ENCODE data around the gene NAPB.

Gene NAPB

GRCh38 chr20:23407781-23408464, 13.4 kb downstream of the NAPB start:
- no peak for DNase-seq (ENCODE audit: low read depth, low spot score)

DNA sequence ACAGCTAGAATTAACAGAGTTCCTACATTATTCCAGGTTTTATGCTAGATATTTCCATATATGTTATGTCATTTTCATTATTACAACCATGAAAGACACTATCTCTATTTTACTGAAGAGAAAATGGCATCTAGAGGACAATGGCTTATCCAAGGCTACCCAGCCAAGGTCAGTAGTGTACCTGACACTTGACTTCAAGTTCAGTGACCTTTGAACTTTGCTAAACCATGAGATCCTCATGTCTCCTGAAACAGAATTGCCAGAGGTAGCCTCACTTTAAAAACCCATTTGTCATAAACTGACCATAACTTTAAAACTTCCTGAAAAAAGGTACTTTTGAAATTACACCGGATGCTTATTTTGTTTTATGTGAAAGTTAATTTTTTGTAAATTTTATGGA, 14.4 kb downstream of the NAPB start:
- no peak for DNase-seq (ENCODE audit: low read depth, low spot score)

DNA sequence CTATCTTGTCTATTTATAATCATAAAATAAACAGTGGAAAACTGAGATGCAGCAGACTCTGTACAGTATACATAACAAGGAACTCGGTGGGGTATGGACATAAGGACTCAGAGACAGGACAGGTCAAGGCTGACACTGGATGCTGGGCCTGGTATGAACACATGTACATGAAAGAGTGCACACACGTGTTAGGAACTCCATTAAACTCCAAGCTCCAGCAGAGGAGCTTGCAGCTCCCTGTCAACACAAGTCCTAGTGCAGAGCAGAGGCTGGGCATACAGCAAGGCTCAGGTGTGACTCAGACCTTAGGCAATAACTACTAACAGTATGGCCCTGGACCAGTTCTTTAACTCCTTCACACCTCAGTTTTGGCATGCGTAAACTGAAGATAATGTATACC, 17.1 kb downstream of the NAPB start:
- no peak for DNase-seq (ENCODE audit: low read depth, low spot score)

- no peak for DNase-seq (ENCODE audit: low read depth, low spot score)
These were observed 17.5 kb downstream of the NAPB start for GRCh38 chr20:23403751-23404150.

- DNase-seq (ENCODE audit: low read depth, low spot score): no peak
These were observed 20.2 kb downstream of the NAPB start for GRCh38 chr20:23401051-23401450.

- no peak for DNase-seq (ENCODE audit: low read depth, low spot score)
These were observed 21.6 kb downstream of the NAPB start for GRCh38 chr20:23399568-23400241.

GRCh38 chr20:23397961-23398360, 23.3 kb downstream of the NAPB start:
- no peak for DNase-seq (ENCODE audit: low read depth, low spot score)

DNA sequence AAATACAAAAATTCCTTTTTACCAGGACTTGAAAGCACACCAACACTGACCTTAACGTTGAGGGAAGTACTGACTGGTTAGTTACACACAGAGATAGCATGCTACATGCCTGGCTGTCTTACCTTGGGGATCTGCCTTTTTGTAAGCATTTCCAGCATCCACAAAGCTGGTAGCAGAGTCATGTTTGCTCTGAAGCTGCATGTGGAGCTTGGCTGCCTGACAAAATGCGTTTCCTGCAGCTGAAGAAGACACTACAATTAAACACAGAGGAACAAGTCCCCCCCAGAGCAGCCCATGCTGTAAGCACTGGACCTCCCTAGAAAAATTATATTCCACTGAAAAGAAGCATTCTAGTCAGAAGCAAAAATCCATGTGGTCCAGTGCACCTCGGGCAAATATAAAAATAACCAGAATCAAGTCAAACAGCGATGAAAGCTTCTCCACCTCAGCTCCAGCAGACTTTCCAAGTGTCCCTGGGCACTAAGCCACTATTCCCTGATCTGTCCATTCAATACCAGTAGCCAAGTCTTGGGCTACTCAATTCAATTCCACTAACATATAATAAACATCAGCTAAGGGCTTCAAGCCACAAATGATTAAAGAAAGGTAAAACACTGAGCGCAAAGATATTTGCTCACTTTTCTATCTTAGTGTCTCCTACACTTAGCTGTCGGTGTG, 24.2 kb downstream of the NAPB start:
- no peak for DNase-seq (ENCODE audit: low read depth, low spot score)

- DNase-seq (ENCODE audit: low read depth, low spot score): no peak
These were observed 27.1 kb downstream of the NAPB start for GRCh38 chr20:23393996-23394775.

GRCh38 chr20:23391707-23392310, 29.5 kb downstream of the NAPB start:
- peak; percentile 7 for DNase-seq (ENCODE audit: low read depth, low spot score)

DNA sequence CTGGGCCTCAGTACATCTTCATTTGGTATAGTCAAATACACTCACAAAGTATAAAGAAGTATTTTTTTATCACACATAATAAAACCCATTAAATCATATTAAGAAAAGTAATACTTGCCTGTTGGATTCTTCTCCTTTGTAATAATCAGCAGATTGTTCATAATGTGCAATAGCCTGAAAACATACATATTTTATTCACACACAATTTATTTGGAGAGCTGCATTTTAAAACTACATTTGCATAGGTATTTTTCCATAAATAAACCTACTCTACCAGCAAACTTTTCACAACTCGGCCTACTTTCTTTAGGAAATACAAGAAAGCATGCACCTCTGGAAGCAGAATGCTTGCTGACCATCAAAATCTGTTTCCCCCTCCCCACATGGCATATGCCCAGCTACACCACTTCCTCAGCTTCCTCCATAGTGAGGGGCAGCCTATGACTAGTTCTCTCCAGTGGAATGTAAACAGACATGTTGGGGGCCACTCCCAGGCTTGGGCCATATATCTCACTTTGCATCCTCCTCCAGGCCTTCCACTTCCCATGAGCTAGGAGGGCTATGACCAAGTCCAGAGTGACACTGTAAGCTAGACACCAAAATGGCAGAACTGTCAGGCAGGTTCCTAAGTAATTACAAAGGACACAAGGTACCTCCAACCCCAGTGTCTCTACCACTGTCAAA, 31.1 kb downstream of the NAPB start:
- no peak for DNase-seq (ENCODE audit: low read depth, low spot score)

- no peak for DNase-seq (ENCODE audit: low read depth, low spot score)
These were observed 34.2 kb downstream of the NAPB start for GRCh38 chr20:23387118-23387443.

DNA sequence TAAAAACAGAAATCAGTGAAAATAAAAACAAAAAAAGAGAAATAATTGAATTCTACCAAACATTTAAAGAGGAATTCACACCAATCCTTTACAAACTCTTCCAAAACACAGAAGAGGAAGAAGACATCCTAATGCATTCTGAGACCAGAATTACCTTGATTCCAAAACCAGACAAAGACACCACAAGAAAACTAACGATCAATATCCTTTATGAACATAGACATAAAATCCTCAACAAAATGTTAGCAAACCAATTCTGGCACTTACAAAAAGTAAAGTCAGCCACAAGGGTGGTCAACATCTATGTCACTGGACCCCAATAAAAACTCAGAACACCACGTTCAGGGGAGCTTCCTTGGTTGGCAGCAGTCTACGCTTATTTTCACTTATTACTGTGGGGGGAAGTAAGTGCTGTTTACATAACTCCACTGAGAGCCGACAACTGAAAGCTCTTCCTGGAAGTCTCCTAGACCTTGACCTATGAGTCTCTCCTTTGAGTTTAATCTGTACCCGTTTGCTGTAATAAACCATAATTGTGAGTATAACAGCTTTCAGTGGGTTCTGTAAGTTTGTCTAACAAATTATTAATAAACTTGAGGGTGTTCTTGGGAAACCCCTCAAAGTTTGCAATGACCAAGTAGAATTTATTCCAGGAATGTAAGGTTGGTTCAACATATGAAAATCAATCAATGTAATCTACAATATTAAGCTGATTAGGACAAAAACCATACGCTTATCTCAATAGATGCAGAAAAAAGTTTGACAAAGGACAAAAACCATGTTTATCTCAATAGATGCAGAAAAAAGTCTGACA, 34.8 kb downstream of the NAPB start:
- no peak for DNase-seq (ENCODE audit: low read depth, low spot score)

DNA sequence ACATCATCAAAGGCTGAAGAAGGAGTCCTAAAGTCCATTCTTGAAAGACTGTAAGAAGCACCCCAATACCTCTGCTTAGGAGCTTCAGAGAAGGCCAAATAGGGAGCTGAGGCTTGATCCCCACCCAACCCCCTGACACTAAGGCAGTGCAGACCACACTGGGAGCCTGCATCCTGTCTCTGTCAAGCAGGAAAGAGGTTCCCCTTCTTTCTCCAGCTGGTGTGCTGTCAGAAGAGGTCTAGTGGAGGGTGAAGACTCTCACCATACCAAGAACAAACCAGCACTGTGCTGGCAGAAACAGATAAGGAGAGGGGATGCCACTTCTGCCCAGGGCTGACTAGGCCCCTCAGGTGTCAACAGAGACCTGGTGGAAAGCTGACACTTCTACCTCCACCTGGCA, 39.4 kb downstream of the NAPB start:
- no peak for DNase-seq (ENCODE audit: low read depth, low spot score)

DNA sequence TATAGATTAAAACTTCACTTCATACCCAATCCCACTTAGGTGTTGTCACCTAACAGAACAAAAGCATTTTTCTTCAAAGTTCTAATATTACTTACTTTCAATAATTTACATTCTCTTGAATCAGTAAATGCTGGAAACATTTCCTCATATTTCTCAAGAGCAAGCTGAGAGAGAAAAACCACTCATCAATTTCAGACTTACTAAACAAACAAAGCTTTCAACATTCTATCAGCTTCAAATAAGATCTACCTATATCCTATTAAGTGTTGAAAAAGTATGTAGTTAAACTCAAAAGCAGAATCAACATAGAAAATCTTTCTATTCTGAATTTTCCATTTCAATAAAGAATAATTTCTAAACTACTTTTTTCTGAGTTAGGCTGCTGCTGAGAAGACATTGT, 41.5 kb downstream of the NAPB start:
- DNase-seq (ENCODE audit: low read depth, low spot score): no peak

GRCh38 chr20:23375827-23376226, 45.5 kb downstream of the NAPB start:
- no peak for DNase-seq (ENCODE audit: low read depth, low spot score)

DNA sequence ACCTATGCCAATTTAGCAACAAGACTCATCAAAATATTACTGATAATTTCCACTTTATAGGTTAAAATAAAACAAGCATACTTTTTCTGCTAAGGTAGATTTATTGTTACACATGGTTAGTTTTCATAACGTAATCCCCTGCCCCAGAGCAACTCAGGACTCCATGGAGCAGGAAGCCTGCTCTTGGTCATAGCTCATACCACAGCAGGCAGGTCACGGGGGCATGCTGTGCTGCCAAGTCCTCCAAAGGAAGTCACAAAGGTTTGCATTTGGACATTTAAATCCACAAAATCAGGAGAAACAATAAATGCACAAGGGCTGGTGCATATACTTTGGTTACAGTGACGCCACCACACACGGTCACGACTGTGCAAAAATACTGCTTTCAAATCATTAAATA, 46.8 kb downstream of the NAPB start:
- no peak for DNase-seq (ENCODE audit: low read depth, low spot score)

DNA sequence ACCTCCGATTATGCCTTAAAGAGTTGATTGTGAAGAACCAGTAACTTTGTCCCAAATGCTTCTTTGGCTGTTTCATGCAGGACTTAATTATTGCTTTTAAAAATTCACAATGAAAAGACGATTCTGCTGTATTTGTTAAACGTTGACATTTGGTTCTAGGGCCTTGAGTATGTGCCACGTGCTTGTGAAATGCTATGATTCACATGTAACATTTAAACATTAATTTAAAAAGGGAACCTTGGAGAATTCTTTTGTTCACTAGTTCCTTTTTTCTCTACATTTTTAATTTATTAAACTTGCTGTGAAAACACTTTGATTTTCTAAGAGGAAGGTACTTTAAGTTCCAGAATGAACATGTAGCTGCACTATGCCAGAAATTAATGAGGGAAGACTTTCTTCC, 49.8 kb downstream of the NAPB start:
- no peak for DNase-seq (ENCODE audit: low read depth, low spot score)

GRCh38 chr20:23370873-23371272, 50.4 kb downstream of the NAPB start:
- DNase-seq (ENCODE audit: low read depth, low spot score): no peak

DNA sequence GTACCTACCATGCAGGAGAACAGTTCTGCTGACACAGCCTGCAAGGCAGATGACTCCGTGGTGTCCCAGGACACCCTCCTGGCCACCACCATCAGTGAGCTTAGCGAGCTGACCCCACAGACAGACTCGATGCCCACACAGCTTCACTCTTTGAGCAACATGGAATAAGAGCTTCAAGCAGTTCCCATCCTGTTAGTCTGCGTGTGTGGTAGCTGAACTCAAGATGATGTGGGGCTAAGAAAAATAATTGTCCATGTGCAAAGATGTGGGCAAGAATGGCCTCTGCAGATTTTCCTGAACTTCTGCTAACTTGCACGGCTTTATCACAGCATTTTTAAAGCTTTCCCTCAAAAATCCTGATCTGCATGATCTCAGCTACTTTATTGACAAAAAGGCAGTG, 51.0 kb downstream of the NAPB start:
- DNase-seq (ENCODE audit: low read depth, low spot score): no peak
